NCI-H345 (cell line): Measurements from ENCODE around the gene MAPK4.
"Not testable (repeated sequence)": the region's sequence is repeated elsewhere in the genome, so short reads cannot be mapped to it uniquely, and the experiment has no call there.

Experiments used
- DNase-seq: peaks from one replicate; lab custom pipeline; 2025; lab: John Stamatoyannopoulos, UW

MAPK4 gene

DNA sequence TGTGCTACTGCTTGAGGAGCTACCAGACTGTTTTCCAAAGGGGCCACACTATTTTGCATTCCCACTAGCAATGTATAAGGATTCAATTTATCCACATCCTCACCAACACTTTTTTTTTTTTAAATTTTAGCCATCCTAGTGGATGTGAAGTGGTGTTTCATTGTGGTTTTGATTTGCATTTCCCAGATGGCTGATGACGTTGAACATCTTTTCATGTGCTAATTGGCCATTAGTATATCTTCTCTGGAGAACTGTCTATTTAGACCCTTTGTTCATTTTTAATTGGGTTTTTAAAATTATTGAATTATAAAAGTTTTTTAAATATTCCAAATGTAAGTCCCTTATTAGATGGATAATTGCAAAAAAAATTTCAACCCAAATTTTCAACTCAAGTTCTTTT, 121.1 kb downstream of the MAPK4 start:
- DNase-seq = no peak

DNA sequence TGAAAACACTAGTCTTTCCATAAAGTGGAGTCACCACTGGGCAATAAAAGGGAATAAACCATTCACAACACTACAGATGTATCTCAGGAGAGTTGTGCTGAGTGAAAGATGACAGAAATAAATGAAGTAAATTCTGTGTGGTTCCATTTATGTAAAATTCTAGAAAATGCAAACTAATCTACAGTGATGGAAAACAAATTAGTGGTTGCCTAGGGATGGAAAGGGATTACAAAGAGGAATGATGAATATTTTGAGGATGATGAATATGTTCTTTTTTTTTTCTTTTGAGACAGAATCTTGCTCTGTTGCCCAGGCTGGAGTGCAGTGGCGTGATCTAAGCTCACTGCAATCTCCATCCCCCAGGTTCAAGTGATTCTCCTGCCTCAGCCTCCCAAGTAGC, 123.0 kb downstream of the MAPK4 start:
- no peak for DNase-seq

DNA sequence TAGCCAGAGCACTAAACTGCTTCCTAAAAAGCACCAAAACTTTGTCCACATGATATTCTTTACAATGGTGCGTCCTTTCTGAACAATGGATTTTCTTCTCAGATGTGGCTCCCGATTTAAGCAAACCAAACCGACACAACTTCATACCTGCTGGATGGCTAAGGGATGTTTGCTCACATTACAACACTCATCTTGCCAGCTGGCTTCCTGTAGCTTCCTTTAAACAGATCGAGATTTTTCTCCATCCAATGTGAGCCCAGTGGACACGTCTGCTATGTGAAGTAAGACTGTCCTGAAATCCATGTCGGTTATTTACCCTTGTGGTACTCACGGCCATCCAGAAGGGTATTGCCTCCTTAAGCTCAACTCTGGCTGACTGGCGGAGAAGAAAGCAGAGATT, 126.5 kb downstream of the MAPK4 start:
- no peak for DNase-seq

DNA sequence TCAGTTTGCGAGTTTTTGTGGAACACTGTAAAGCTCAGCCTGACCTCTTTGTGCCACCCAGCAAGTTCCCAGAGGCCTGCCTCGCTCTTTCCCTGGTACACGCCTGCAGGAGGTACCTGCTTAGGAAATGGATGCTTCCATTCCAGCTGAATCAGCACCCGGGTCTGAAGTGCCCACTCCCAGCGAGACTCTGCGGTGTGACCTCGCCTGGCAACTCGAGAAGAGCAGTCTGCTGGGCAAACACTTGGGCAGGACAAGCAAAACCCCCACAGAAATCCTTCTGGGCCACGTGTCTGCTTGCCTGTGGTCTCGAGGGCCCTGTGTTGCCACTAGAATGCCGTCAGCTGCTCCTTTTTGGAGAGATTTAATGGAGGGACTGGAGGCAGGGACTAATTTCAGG, 127.6 kb downstream of the MAPK4 start:
- DNase-seq = no peak

DNA sequence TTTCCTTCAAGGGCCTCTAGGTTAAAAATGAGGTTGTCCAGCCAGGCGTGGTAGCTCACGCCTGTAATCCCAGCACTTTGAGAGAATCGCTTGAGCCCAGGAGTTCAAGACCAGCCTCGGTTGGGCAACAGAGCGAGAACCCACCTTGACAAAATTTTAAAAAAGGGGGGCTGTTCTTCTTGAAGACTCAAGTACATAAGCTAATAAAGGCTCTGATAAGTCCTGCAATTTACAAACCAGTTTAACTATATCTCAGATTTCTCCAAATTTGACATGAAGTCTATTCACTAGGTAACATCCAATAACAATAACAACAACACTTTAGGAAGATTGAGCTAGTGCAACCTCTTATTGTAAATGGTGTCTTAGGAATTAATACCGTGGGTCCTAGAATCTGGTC, 129.7 kb downstream of the MAPK4 start:
- DNase-seq = no peak

DNA sequence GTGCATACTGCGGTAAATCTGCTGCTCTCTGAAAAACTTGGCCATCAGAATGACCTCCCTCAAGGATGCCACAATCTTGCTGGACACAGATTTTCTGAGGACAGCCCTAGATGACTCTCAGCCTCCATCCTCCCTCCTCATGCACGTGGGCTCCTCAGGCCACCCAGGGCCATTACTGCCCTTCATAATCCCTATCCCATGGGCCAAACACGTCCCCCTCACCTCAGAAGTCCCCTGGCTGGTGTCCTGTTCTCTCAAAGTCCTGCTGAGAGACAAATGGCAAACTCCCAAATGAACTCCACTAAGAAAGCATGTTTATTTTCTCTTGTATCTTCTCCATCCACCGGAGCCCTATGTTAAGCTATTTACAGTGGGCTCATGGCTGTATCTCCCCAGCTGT, 134.3 kb downstream of the MAPK4 start:
- no peak for DNase-seq

DNA sequence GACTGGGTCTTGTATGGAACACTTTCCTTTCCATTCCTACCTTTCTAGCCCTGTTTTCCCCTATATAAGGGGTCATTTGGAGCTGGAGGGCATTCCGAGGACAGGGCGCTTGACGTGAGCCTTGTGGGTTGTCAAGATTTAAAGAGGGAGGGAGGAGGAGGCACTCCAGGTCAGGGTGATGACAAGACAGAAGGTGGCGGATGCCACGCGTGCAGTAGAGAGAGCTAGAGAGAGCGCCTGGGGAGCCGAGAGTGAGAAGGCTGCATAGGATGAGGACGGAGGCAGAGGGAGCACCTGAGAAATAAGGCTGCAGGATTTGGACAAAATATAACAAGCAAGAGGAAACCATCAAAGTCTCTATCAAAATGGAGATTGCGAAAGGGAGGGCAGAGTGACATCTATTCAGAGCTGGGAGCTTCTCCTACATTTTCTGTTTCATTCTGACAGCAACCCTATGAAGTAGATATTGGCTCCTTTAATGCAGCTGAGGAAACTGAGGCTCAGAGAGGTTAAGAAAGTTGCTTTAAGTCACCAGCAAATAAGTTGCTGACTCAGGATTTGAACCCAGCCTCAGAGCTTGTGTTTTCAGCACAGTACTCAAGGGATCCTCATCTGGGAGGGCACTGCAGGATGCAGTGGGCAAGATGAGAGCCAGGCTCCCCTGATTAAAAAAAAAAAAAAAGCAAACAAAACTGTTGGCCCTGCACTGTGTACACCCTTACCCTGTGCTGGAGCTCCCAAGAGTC, 135.7 kb downstream of the MAPK4 start:
- no peak for DNase-seq

DNA sequence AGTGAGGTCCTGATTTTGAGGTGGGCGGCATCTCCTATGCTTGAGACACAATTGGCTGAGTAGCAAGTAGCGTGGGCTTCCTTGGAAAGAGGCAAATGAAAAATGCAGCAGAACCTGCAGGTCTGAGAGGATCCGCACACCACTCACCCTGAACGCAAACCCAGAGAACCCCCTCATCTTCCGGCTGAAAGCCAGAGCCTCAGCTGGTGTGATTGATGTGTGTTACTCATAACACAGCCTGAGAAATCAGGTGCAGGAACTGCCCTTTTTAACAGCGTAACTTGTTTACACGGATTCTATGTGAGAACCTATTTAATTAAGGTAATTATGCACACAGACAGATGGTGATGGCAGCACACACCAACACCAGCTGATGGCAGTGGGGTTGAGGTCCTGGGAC, 136.5 kb downstream of the MAPK4 start:
- no peak for DNase-seq

DNA sequence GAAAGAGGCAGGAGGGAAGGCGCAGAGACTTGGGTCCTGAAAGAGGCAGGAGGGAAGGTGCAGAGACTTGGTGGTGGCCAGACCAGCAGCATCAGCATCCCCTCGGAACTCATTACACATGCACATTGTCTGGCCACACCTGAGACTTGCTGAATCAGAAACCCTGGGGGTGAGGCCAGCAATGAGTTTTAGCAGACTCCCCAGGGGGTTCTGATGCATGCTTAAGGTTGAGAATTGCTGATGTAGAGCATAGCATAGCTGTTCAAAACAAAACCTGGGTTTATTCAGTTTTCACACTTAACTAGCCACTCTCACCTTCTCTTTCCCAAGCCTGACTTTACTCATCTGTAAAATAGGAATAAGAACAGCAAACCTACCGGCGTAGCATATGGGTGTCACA, 137.0 kb downstream of the MAPK4 start:
- DNase-seq = no peak

DNA sequence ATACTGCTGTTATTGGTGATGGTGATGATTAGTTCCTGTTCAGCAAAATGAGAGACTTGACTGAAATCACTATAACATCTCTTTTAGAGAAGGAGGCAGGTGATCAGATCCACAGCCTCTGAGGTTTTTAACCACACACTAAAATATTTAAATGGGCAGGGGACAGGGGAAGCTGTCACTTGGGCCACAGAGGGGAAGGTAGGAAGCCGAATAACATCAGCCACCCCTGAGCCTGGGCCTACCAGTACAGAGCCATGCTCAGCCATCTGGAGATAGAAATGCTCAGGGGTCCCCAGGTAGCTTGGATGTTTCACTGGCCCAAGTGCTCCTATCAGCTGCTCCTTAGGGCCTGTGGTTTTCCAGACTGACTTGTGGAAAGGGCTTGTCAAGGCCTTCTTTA, 137.6 kb downstream of the MAPK4 start:
- no peak for DNase-seq

DNA sequence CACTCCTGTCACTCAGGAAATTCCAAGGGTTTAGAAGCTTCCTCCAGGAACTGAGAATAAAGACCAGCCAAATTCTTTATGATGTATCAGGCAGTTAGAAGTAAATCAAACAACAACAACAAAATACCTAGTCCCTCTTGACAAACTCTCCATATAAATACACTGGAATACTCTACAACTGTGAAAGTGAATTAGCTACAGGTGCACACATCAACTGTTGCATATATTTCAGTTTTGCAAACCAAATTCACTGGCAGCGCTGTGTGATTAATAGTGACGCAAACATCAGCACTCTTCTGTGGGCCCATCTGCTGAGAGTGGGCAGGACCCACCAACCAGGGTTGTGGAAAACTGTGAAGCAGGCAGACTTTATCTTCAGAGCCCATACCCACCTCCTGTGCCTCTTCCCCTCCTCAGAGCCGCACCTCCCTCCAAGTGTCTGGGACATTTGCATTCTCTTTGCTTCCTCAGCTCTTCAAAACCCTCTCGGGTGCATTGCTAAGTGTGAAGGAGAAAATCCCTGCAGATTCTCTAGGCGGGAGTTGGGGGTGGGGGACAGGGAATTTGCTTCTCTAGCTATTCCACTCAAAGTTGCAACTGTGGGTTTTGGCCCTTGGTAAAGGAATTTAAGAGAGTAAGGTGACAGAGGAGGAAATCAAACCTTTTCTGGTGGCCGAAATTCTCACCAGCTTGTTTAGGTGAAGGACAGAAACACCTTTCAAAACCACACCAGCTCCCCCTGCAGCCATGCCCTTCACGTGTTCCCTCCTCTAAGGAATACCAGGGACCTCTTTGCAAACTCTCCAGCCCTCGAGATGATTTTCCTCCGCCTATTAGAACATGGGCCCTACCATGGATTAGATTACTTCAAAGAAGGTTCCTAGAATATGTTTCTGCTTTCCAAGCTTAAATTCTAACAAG, 140.6 kb downstream of the MAPK4 start:
- no peak for DNase-seq

DNA sequence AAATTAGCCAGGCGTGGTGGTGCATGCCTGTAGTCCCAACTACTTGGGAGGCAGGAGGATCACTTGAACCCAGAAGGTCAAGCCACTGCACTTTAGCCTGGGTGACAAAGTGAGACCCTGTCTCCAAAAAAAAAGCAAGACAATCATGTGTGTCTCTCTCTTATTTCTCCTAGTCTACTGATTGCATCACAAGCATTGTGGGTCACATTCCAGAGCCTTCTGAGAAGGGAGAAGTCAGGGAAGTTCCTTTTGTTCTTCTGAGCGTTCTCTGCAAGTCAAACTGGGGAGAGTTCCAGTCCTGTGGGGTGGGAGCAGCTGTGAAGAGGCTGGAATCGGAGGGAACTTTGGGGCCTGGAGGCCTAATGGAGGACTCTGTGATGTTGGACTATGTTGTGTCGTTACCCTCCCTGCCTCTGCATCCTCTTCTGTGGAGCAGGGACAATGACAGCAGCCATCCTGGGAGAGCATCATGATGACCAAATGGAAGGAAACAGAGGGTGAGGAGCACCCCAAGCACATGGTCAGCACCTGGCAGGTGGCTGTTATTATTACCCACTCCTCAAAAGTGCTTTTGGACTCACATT, 144.6 kb downstream of the MAPK4 start:
- DNase-seq = no peak

DNA sequence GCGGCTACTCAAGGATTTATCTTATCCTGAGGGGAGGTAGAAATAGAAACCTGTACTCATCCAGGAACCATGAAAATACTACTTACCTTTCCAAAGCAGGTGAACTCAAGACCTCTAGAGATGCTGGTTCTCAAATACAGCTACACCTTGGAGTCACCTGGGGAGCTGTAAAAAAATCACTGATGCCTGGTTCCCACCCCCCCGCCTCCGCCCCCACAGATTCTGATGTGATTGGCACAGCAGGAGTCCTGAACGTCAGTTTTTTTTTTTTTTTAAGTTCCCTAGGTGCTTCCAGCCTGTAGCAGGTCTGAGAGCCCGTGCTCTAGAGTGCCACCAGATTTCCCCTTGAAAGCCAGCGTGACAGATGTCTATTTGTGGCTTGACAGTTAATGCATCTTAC, 146.3 kb downstream of the MAPK4 start:
- DNase-seq = peak; percentile 76

DNA sequence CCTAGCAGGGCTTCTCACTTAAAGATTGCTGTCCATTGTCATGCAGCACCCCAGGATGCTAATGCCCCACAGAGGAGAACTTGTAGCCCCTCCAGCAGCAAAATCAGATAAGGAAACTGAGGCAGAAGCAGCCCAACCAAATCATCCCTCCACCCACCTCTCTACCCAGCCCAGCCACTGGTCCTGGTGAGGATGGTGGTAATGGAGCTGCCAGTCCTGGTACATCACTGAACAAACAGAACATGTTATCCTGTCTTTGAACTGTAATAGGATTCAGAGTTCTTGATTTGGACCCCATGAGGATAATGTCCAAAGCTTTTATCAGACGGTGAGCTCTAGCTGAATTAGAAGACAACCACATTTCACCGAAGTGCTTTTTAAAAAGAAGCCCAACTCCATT, 146.8 kb downstream of the MAPK4 start:
- no peak for DNase-seq

DNA sequence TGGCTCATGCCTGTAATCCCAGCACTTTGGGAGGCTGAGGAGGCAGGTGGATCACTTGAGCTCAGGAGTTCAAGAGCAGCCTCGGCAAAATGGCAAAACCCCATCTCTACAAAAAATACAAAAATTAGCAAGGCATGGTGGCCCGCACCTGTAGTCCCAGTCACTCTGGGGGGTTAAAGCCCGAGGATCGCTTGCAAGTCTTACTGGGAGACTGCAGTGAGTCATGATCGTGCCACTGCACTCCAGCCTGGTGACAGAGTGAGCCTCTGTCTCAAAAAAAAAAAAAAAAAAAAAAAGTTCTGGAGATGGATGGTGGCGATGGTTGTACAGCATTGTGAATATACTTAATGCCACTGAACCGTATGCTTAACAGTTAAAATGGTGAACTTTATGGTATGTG, 147.4 kb downstream of the MAPK4 start:
- DNase-seq = not testable (repeated sequence)

DNA sequence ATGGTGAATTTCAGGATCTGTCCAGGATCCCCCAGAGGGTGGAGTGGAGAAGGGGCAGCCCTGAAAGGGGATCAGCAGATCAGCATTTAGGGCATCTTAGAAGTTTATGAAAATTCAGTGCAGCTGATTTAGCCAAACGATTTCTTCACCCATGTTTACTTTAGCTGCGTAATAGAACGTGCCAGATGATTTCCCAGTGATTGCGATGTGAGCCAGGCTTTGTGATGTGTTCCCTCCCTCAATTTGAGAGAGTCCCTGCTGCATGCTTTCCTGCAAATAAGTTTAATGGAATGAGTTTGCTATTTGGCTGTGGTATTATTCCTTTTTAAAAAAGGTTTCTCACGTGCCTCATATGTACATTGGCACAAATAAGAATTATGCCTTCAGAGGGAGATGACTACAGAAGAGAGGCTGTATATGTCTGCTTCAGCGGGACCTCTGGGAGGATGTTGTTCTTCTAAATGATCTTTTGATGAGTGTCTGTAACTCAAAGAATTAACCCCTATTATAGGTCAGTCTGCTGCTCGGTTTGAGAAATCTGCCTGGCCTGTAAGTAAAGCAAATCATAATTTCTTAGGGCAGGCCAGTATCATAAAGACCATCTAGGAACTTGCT, 148.1 kb downstream of the MAPK4 start:
- DNase-seq = peak; percentile 26

DNA sequence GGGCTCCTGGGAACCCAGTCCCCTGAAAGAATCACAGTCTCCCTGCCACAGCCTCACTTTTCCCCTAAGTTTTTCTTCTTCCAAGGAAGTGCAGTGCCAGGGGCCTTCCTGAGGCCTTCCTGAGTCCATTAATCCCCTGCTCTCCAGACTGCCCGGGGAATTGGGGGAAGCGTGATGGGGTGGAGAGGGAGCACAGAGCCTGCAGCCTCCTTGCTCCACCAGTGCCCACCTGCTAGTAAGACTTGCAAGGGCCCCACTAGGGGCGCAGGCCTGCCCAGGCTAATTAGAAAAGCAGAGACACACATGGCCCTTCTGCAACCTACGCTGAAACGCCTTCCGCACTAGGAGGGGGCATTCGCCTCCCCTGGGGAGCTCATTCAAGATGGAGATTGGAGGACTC, 149.3 kb downstream of the MAPK4 start:
- DNase-seq = no peak

DNA sequence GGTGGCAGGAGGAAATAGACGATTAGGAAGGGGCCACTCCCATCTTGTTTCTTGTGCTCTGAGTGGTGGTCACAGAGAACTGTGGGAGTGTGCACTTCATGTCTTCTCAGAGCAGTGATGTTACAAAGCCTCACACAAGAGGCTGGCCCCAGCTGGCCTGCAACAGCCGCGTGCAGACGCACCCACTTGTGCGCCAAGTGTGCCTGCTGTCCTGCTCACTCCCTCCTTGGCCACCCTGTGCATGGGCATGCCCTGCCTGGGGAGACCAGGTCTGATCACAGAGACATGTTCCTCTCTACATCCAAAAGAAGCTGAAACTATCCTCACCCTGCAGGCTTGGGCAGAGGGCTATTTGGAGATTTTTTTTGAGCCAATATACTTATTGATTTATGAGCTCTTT, 151.5 kb downstream of the MAPK4 start:
- no peak for DNase-seq

DNA sequence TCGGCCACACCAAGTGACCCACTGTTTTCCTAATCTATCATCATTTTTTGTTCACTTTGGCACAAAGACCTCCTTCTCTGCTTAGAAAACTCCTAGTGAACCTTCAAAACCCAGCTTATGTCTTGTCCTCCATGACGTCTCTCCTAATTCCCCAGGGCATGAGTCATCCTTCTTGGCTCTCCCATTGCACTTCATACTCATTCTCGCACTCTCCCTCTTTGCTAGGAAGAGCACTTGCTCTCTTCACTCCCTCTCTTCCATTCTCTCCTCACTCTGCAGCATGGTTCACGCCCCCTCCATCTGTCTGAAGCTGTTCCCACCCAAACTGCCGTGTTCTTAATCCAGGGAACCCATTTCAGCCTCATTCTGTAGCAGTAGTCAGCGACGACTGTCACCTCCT, 156.0 kb downstream of the MAPK4 start:
- DNase-seq = no peak

DNA sequence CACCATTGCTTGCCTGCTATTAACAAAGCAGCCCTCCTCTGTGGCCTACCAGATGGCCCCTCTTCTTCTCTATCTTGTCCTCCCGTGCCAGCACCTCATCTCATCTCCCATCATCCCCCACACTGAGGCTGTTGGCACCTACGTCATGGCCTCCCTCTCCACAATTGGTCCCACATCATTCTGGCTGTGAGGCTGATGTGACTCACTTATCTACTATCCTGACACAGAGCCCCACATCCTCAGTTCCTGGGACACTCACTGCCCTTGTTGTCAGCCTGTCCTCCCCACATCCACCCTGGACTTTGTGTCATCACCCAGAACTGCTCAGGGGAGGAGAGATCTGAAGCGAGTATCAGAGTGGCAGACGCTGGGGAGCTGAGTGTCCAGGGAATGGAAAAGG, 157.0 kb downstream of the MAPK4 start:
- DNase-seq = no peak

DNA sequence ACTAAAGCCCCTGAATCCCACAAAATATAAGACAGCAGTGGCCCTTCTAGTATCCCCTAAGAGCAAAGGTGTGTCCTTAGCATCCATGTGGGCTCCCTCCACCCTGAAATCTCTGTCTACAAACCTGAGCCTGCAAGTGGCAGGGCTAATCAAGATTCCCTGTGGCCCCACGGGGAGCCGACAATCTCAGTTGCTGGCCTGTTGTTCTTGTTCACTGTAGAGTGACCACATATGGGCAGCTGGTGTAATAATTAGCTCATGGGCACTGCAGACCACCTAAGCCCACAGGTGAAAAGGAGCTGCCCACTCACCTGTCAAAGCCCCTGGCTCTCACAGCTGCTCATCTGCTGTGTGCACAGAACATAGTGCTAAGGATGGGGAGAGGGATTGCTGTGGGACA, 157.7 kb downstream of the MAPK4 start:
- no peak for DNase-seq

DNA sequence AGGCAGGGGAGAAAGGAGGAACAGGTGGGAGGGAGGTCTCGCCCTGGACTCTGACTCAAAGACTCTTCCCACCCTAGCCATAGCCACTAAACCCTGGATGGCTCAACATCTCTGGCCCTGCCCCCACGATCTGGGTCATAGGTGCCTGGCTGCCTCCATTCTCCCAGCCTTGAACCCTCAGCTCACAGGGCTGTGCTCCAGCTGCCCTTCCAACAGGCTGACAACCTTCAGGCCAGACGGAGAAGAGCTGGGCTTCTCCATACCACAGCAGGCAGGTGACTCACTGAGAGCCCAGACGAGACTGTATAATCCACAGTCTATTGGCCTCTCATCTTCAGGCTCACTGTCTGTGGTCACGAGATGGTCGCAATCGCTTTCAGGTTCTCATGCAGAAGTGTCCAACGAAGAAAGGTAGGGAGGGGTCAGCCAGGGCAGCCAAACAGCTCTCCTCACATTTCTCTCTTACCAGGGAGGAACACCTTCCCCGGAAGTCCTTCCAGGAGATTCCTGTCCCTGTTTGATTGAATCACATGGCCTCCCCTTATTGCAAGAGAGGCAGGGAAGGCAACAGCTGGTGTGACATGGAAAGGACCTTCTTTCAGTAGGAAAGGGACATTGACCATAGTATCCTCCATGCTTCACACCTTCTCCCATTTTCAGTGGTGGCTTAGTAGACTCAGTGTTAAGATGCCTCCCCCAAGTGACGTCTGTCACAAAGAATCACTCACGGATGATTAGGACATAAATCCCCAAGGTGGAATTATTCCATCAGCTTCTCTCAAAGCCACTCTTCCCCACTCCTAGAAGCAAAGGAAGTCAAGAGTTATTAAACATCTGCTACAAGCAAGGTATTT, 159.8 kb downstream of the MAPK4 start:
- no peak for DNase-seq
